HG03439 (cell line): ENCODE results near the gene C13orf42.
A peak's percentile ranks its signal among the peaks of the same experiment; 100 is the strongest.
"Not testable (repeated sequence)": the region's sequence is repeated elsewhere in the genome, so short reads cannot be mapped to it uniquely, and the experiment has no call there.

Experiments used
- ATAC-seq: cut with Tn5 transposase; IDR thresholded peaks from one replicate; pipeline ENCODE4 v1.9.1; 2021; ENCODE audit warnings: mild to moderate bottlenecking, moderate library complexity; ENCODE audit not compliant: unreplicated experiment

The C13orf42 gene

GRCh38 chr13:51122868-51123566 lies 11.9 kb upstream of the C13orf42 start:
- no peak for ATAC-seq

- not testable (repeated sequence) for ATAC-seq
Observed at GRCh38 chr13:51120873-51121272, 9.8 kb upstream of the C13orf42 start.

- ATAC-seq = no peak
Observed at GRCh38 chr13:51118809-51119431, 7.8 kb upstream of the C13orf42 start.

- no peak for ATAC-seq
Observed at GRCh38 chr13:51113969-51114368, 2.9 kb upstream of the C13orf42 start.

GRCh38 chr13:51113186-51113881 lies 2.3 kb upstream of the C13orf42 start:
- ATAC-seq = no peak

GRCh38 chr13:51112771-51113170 lies 1.7 kb upstream of the C13orf42 start:
- no peak for ATAC-seq

GRCh38 chr13:51111997-51112396 lies 923 bp upstream of the C13orf42 start:
- ATAC-seq = no peak

GRCh38 chr13:51107996-51108395 lies 3.1 kb downstream of the C13orf42 start:
- ATAC-seq = no peak

GRCh38 chr13:51105046-51105445 lies 6.0 kb downstream of the C13orf42 start:
- ATAC-seq = no peak

- no peak for ATAC-seq
Observed at GRCh38 chr13:51101636-51102235, 9.3 kb downstream of the C13orf42 start.

GRCh38 chr13:51097353-51098043 lies 13.6 kb downstream of the C13orf42 start:
- ATAC-seq = no peak

GRCh38 chr13:51096131-51096530 lies 14.9 kb downstream of the C13orf42 start:
- no peak for ATAC-seq

- ATAC-seq = no peak
Observed at GRCh38 chr13:51093574-51093973, 17.5 kb downstream of the C13orf42 start.

GRCh38 chr13:51091839-51092238 lies 19.2 kb downstream of the C13orf42 start:
- no peak for ATAC-seq

GRCh38 chr13:51083706-51084105 lies 27.4 kb downstream of the C13orf42 start:
- no peak for ATAC-seq

GRCh38 chr13:51080478-51081065 lies 30.5 kb downstream of the C13orf42 start:
- ATAC-seq = not testable (repeated sequence)

- ATAC-seq = no peak
Observed at GRCh38 chr13:51071493-51071892, 39.6 kb downstream of the C13orf42 start.

GRCh38 chr13:51070005-51070649 lies 40.9 kb downstream of the C13orf42 start:
- ATAC-seq = peak; percentile 78

GRCh38 chr13:51068501-51068900 lies 42.6 kb downstream of the C13orf42 start:
- ATAC-seq = no peak

GRCh38 chr13:51067706-51068105 lies 43.4 kb downstream of the C13orf42 start:
- ATAC-seq = no peak
